Prostate gland (tissue), 2 donors: ENCODE results near the gene NRXN3.

Experiments used
- POLR2A ChIP-seq: fragments of 450-650 bp; IDR thresholded peaks from one replicate; pipeline ENCODE4 v1.6.1; 2016; ENCODE audit warnings: antibody characterized with exemption, mild to moderate bottlenecking
- TF ChIP-seq, protein P1 (sequence below), 4 experiments: fragments of 200-600 bp in 2 of 4; fragments of 450-650 bp in 2 of 4; sonication (generic) in 2 of 4; IDR thresholded peaks; 1 replicate in 3 of 4; 2 replicates in 1 of 4; pipeline ENCODE4 v1.5.1; 2016 to 2019; ENCODE audit warnings: antibody characterized with exemption in 4 of 4, mild to moderate bottlenecking in 2 of 4, moderate library complexity in 2 of 4

DNA sequence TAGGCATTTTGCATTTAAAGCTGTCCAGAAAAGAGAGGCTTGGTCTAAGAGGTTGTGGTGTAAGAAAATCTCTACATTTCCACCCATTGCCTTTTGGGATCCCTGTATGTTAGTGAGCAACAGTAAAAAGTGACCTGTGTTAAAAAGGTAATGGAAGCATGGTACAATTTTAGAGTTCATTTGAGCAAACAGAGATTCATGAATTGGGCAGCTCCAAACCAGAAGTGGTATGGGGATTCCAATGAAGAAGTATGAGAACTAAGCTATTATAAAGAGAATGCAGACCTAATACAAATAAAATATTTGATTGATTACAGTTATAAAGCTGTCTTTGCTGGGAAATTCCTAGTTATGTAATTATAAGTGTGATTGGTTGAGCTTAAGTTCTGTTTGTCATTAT is 1134.1 kb downstream of the NRXN3 start:
- TF ChIP-seq, protein P1, sequence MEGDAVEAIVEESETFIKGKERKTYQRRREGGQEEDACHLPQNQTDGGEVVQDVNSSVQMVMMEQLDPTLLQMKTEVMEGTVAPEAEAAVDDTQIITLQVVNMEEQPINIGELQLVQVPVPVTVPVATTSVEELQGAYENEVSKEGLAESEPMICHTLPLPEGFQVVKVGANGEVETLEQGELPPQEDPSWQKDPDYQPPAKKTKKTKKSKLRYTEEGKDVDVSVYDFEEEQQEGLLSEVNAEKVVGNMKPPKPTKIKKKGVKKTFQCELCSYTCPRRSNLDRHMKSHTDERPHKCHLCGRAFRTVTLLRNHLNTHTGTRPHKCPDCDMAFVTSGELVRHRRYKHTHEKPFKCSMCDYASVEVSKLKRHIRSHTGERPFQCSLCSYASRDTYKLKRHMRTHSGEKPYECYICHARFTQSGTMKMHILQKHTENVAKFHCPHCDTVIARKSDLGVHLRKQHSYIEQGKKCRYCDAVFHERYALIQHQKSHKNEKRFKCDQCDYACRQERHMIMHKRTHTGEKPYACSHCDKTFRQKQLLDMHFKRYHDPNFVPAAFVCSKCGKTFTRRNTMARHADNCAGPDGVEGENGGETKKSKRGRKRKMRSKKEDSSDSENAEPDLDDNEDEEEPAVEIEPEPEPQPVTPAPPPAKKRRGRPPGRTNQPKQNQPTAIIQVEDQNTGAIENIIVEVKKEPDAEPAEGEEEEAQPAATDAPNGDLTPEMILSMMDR (IDR thresholded peaks at IDR 0.05): no peak
- TF ChIP-seq POLR2A: no peak
